ENCODE measurements around the gene TGFBR3. TPM values are rescaled to one million over a fixed set of nuclear protein-coding genes. Genes with fewer than 3 reads are reported as not detected.
A peak's percentile ranks its signal among the peaks of the same experiment; 100 is the strongest.

The TGFBR3 gene
- total and polyA plus RNA-seq, 2 of the 4 experiments (the other 2 are of a cell fraction), result 3.0 to 11.3 TPM

DNA sequence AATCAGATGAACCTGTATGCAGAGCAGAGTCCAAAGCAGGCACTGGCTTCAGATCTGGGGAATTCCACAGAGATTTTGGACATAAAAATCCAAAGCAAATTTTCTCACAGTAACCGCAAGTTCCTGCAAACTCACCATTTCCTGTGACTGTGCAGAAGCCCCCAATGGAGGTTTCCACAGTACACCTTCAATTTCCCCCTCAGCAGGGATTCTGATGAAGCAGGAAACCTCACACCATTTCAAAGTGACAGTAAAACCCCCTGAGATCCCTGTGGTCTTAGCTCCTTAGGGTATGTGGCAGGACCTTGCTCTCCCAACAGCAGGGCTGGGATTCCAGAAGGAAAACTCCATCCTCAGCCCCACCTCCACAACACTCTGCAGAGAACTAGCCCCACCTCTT lies 6.0 kb upstream of the TGFBR3 start:
- H3K27ac ChIP-seq (ENCODE audit: insufficient read depth, low read length), result peak overlapping the region; percentile 66; the same call in 1 of the 2 replicates
- in situ Hi-C loops (cut with MboI; ENCODE audit: low sequenced_read_pairs), result no loop called here
- H2BK5ac ChIP-seq (ENCODE audit: low read depth, low read length, poor library complexity, severe bottlenecking), result no peak overlapping the region
- H4K20me1 ChIP-seq (ENCODE audit: insufficient read depth, low read length), result peaks cover 2% of the 10 kb centered on the region; the same call in 1 of the 2 replicates
- peak overlapping the region; percentile 56; the same call in 1 of the 2 replicates for H3K4me2 ChIP-seq (ENCODE audit: low read depth, low read length)
- H3K79me1 ChIP-seq (ENCODE audit: low read depth in 1 of 2, low read length in 2 of 2), result no peaks in the 10 kb centered on the region
- intact Hi-C loops (cut with micrococcal nuclease), result no loop called here
- H3K9me3 ChIP-seq (ENCODE audit: control insufficient read depth, insufficient read depth, low read length), result no peaks in the 10 kb centered on the region
- ChIA-PET POLR2A (ENCODE audit: unreplicated experiment) (no interaction called here), CTCF (no interaction called here)
- ATAC-seq (ENCODE audit: low read depth), result peak; percentile 21; the same call in 1 of the 2 replicates
- WGBS, 2 experiments (ENCODE audit: extremely low coverage in 2 of 2, insufficient read length in 1 of 2), result no CpG with 5 or more reads among the region's 1 CpG
- H2AK9ac ChIP-seq (replicated peaks; ENCODE audit: low read depth, low read length, poor library complexity), result no peak overlapping the region
- 0 out of 2 replicates have a peak, but pooled peaks cover 3% of the 10 kb centered on the region for H3K9me1 ChIP-seq (ENCODE audit: insufficient read depth, low read length)
- H2BK20ac ChIP-seq (ENCODE audit: low read depth, low read length), result peak overlapping the region; percentile 15
- peak overlapping the region; percentile 44; the same call in 1 of the 3 replicates for H2BK15ac ChIP-seq (ENCODE audit: low read depth, low read length)
- no peaks in the 10 kb centered on the region for H3K36me3 ChIP-seq (ENCODE audit: control insufficient read depth, insufficient read depth, low read length)
- H3K18ac ChIP-seq (ENCODE audit: low read depth, low read length), result peak overlapping the region; percentile 97
- no peak overlapping the region for H3K4me3 ChIP-seq (ENCODE audit: insufficient read depth, low read depth, low read length)
- peak overlapping the region; percentile 4; the same call in 1 of the 2 replicates for H3K9ac ChIP-seq (ENCODE audit: low read depth, low read length)
- H3K4me1 ChIP-seq (ENCODE audit: control insufficient read depth, insufficient read depth, low read length), result peaks cover 15% of the 10 kb centered on the region
- dilution Hi-C loops (cut with HindIII; ENCODE audit: low sequenced_read_pairs, unreplicated experiment), result no loop called here
- no peak overlapping the region; the same call in 1 of the 2 replicates for H3K23ac ChIP-seq (ENCODE audit: low read depth, low read length)
- no peak overlapping the region for H4K91ac ChIP-seq (ENCODE audit: insufficient read depth, low read depth, low read length)
- H4K8ac ChIP-seq (ENCODE audit: low read depth in 2 of 2, low read length in 2 of 2), result peak overlapping the region in 1 of 2 experiments; percentile 57; a peak in 2 of 4 replicates
- peak overlapping the region; percentile 37; the same call in 1 of the 2 replicates for H2AK5ac ChIP-seq (ENCODE audit: low read depth, low read length)
- H2AFZ ChIP-seq (replicated peaks; ENCODE audit: low read length, poor library complexity), result peak overlapping the region; percentile 63
- no peaks in the 10 kb centered on the region for H3K27me3 ChIP-seq (ENCODE audit: control insufficient read depth, insufficient read depth, low read length)
- peak; percentile 54 for DNase-seq
- peak overlapping the region; percentile 81 for H4K5ac ChIP-seq (ENCODE audit: low read depth, low read length)
- no TSS peak for BruUV-seq (replicated peaks)
- H2BK120ac ChIP-seq (ENCODE audit: low read depth, low read length), result peak overlapping the region; percentile 45; the same call in 1 of the 2 replicates
- no peak for TF ChIP-seq MXI1 (IDR thresholded peaks at IDR 0.05; ENCODE audit: borderline replicate concordance, low read depth, low read length)
- TF ChIP-seq SMC3 (IDR thresholded peaks at IDR 0.05; ENCODE audit: low read depth, low read length), result no peak
- no peak for TF ChIP-seq RFX5 (IDR thresholded peaks at IDR 0.05; ENCODE audit: low read depth, low read length)
- TF ChIP-seq, protein P1, sequence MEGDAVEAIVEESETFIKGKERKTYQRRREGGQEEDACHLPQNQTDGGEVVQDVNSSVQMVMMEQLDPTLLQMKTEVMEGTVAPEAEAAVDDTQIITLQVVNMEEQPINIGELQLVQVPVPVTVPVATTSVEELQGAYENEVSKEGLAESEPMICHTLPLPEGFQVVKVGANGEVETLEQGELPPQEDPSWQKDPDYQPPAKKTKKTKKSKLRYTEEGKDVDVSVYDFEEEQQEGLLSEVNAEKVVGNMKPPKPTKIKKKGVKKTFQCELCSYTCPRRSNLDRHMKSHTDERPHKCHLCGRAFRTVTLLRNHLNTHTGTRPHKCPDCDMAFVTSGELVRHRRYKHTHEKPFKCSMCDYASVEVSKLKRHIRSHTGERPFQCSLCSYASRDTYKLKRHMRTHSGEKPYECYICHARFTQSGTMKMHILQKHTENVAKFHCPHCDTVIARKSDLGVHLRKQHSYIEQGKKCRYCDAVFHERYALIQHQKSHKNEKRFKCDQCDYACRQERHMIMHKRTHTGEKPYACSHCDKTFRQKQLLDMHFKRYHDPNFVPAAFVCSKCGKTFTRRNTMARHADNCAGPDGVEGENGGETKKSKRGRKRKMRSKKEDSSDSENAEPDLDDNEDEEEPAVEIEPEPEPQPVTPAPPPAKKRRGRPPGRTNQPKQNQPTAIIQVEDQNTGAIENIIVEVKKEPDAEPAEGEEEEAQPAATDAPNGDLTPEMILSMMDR (conservative IDR thresholded peaks at IDR 0.05; ENCODE audit: low read depth, low read length), result no peak
- no peak for TF ChIP-seq FOS (IDR thresholded peaks at IDR 0.05; ENCODE audit: low read depth, low read length)
- no peak for TF ChIP-seq CHD1 (IDR thresholded peaks at IDR 0.05; ENCODE audit: low read depth, low read length)
- TF ChIP-seq MAFK (IDR thresholded peaks at IDR 0.05; ENCODE audit: low read depth, low read length), result no peak
- TF ChIP-seq POLR2A (IDR thresholded peaks at IDR 0.05; ENCODE audit: low read depth, low read length), result no peak
- no peak for TF ChIP-seq CEBPB (IDR thresholded peaks at IDR 0.05; ENCODE audit: low read depth, low read length)
- TF ChIP-seq NFE2L2 (IDR thresholded peaks at IDR 0.05; ENCODE audit: low read depth, low read length), result no peak
- no peak for TF ChIP-seq BHLHE40 (IDR thresholded peaks at IDR 0.05; ENCODE audit: low read depth, low read length)
- TF ChIP-seq, protein P2, sequence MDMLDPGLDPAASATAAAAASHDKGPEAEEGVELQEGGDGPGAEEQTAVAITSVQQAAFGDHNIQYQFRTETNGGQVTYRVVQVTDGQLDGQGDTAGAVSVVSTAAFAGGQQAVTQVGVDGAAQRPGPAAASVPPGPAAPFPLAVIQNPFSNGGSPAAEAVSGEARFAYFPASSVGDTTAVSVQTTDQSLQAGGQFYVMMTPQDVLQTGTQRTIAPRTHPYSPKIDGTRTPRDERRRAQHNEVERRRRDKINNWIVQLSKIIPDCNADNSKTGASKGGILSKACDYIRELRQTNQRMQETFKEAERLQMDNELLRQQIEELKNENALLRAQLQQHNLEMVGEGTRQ (IDR thresholded peaks at IDR 0.05; ENCODE audit: low read depth, low read length), result no peak
- TF ChIP-seq MAZ (IDR thresholded peaks at IDR 0.05; ENCODE audit: borderline replicate concordance, low read depth, low read length), result no peak
- TF ChIP-seq, protein P3, sequence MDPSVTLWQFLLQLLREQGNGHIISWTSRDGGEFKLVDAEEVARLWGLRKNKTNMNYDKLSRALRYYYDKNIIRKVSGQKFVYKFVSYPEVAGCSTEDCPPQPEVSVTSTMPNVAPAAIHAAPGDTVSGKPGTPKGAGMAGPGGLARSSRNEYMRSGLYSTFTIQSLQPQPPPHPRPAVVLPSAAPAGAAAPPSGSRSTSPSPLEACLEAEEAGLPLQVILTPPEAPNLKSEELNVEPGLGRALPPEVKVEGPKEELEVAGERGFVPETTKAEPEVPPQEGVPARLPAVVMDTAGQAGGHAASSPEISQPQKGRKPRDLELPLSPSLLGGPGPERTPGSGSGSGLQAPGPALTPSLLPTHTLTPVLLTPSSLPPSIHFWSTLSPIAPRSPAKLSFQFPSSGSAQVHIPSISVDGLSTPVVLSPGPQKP (IDR thresholded peaks at IDR 0.05; ENCODE audit: borderline replicate concordance, low read depth, low read length), result no peak
- no peak for TF ChIP-seq RAD21 (IDR thresholded peaks at IDR 0.05; ENCODE audit: low read length)
- TF ChIP-seq RCOR1 (IDR thresholded peaks at IDR 0.05; ENCODE audit: insufficient replicate concordance, low read length), result no peak
- H3K56ac ChIP-seq (ENCODE audit: extremely low read depth, insufficient read depth, low read length), result no peak overlapping the region
- H3K14ac ChIP-seq (replicated peaks; ENCODE audit: low read depth, low read length), result no peak overlapping the region
- peak overlapping the region; percentile 26; the same call in 1 of the 2 replicates for H3K4ac ChIP-seq (ENCODE audit: low read depth, low read length)
